AG08396 (cell line): Measurements from ENCODE around the gene SLC25A33.
A peak's percentile ranks its signal among the peaks of the same experiment; 100 is the strongest.

Experiments
- DNase-seq: peaks from one replicate; pipeline ENCODE4 v3.0.0; 2012; ENCODE audit warnings: low spot score, mixed read lengths

Gene SLC25A33

GRCh38 chr1:9600861-9601834 lies 61.9 kb downstream of the SLC25A33 start:
- DNase-seq, result no peak

- DNase-seq, result no peak
These were observed 62.9 kb downstream of the SLC25A33 start for GRCh38 chr1:9601942-9602793.

- no peak for DNase-seq
These were observed 63.5 kb downstream of the SLC25A33 start for GRCh38 chr1:9602794-9603167.

- DNase-seq, result no peak
These were observed 64.0 kb downstream of the SLC25A33 start for GRCh38 chr1:9603307-9603706.

- DNase-seq, result no peak
These were observed 64.8 kb downstream of the SLC25A33 start for GRCh38 chr1:9603766-9604753.

GRCh38 chr1:9604836-9605235 lies 65.6 kb downstream of the SLC25A33 start:
- no peak for DNase-seq

- DNase-seq, result no peak
These were observed 66.7 kb downstream of the SLC25A33 start for GRCh38 chr1:9605946-9606455.

- no peak for DNase-seq
These were observed 67.2 kb downstream of the SLC25A33 start for GRCh38 chr1:9606458-9606857.

- no peak for DNase-seq
These were observed 67.7 kb downstream of the SLC25A33 start for GRCh38 chr1:9606948-9607347.

- DNase-seq, result no peak
These were observed 68.1 kb downstream of the SLC25A33 start for GRCh38 chr1:9607352-9607751.

- no peak for DNase-seq
These were observed 70.7 kb downstream of the SLC25A33 start for GRCh38 chr1:9609998-9610397.

- DNase-seq, result no peak
These were observed 71.3 kb downstream of the SLC25A33 start for GRCh38 chr1:9610548-9610947.

GRCh38 chr1:9611716-9612115 lies 72.5 kb downstream of the SLC25A33 start:
- no peak for DNase-seq

- DNase-seq, result no peak
These were observed 73.0 kb downstream of the SLC25A33 start for GRCh38 chr1:9612162-9612845.

GRCh38 chr1:9612871-9613624 lies 73.8 kb downstream of the SLC25A33 start:
- DNase-seq, result no peak

- no peak for DNase-seq
These were observed 74.5 kb downstream of the SLC25A33 start for GRCh38 chr1:9613625-9614299.

GRCh38 chr1:9615316-9616063 lies 76.2 kb downstream of the SLC25A33 start:
- peak; percentile 78 for DNase-seq

- no peak for DNase-seq
These were observed 79.8 kb downstream of the SLC25A33 start for GRCh38 chr1:9618909-9619679.
